Choroid plexus epithelial cell (primary cell): Measurements from ENCODE around the gene SNRPE.

Source experiments
- DNase-seq: peaks from one replicate; pipeline ENCODE4 v3.0.0-alpha.2; 2010; ENCODE audit warnings: low read depth
- H3K4me3 ChIP-seq: 2 replicates; pipeline ENCODE4 v1.5.1; 2011; ENCODE audit warnings: low read depth, mild to moderate bottlenecking, control low read depth, low read length, moderate library complexity
- CTCF ChIP-seq: conservative IDR thresholded peaks from 2 replicates; pipeline ENCODE4 v1.5.1; 2011; ENCODE audit warnings: low read depth, mild to moderate bottlenecking, control low read depth, inconsistent platforms, low read length, moderate library complexity

Gene SNRPE

GRCh38 chr1:203878422-203878821 is 17.0 kb downstream of the SNRPE start:
- DNase-seq = no peak
- TF ChIP-seq CTCF = no peak

GRCh38 chr1:203880606-203881005 is 19.2 kb downstream of the SNRPE start:
- no peak overlapping the region for H3K4me3 ChIP-seq
- no peak for TF ChIP-seq CTCF
- no peak for DNase-seq

More at GRCh38 chr1:203878422-203878821, 17.0 kb downstream of the SNRPE start:
- no peak overlapping the region for H3K4me3 ChIP-seq

- TF ChIP-seq CTCF = no peak
- DNase-seq = peak; percentile 68
- H3K4me3 ChIP-seq = no peak overlapping the region
Measured at GRCh38 chr1:203888807-203889251, 27.4 kb downstream of the SNRPE start.

- no peak for DNase-seq
- no peak for TF ChIP-seq CTCF
Measured at GRCh38 chr1:203891950-203892349, 30.6 kb downstream of the SNRPE start.

GRCh38 chr1:203898458-203899352 is 37.3 kb downstream of the SNRPE start:
- no peak for TF ChIP-seq CTCF
- no peak overlapping the region for H3K4me3 ChIP-seq
- DNase-seq = no peak

More at GRCh38 chr1:203891950-203892349, 30.6 kb downstream of the SNRPE start:
- H3K4me3 ChIP-seq = no peak overlapping the region

- no peak for TF ChIP-seq CTCF
- no peak overlapping the region for H3K4me3 ChIP-seq
- no peak for DNase-seq
Measured at GRCh38 chr1:203899353-203899716, 37.9 kb downstream of the SNRPE start.
